ENCODE results near the gene TDP1.

- TF ChIP-seq TAF1 (IDR thresholded peaks at IDR 0.05; ENCODE audit: borderline replicate concordance, low read depth, low read length), result no peak
- TF ChIP-seq POLR2AphosphoS5 (IDR thresholded peaks at IDR 0.05; ENCODE audit: low read depth, low read length), result no peak
Observed at GRCh38 chr14:90019824-90020523, 64.2 kb downstream of the TDP1 start.

Data from GM12892 (cell line).